Glomerular endothelial cell (primary cell): ENCODE measurements around the gene APOBEC3C. TPM values are rescaled to one million over a fixed set of nuclear protein-coding genes. Genes with fewer than 3 reads are reported as not detected.
"Not testable (repeated sequence)": the region's sequence is repeated elsewhere in the genome, so short reads cannot be mapped to it uniquely, and the experiment has no call there.

Experiments used
- DNase-seq: peaks from one replicate; pipeline ENCODE4 v3.0.0-alpha.2; 2011; ENCODE audit warnings: low read depth, low spot score; ENCODE audit errors: extremely low read depth
- total RNA-seq: library from RNA; depleted of rRNA; stranded (reverse); fragments of >200 nt; gene quantifications from 2 replicates; pipeline ENCODE4 v1.2.3, GENCODE V29; 2015

The APOBEC3C gene
- total RNA-seq, 1 donor from 2014 or later, result 17.8 TPM

GRCh38 chr22:39020021-39020651, 6.1 kb downstream of the APOBEC3C start:
- not testable (repeated sequence) for DNase-seq

GRCh38 chr22:39021552-39022250, 7.6 kb downstream of the APOBEC3C start:
- DNase-seq, result no peak

- no peak for DNase-seq
These were observed 10.7 kb downstream of the APOBEC3C start for GRCh38 chr22:39024519-39025308.

GRCh38 chr22:39026509-39027150, 12.6 kb downstream of the APOBEC3C start:
- no peak for DNase-seq

- DNase-seq, result no peak
These were observed 13.7 kb downstream of the APOBEC3C start for GRCh38 chr22:39027717-39028116.

GRCh38 chr22:39028281-39028680, 14.2 kb downstream of the APOBEC3C start:
- DNase-seq, result no peak

- DNase-seq, result no peak
These were observed 15.2 kb downstream of the APOBEC3C start for GRCh38 chr22:39029227-39029626.

- no peak for DNase-seq
These were observed 16.6 kb downstream of the APOBEC3C start for GRCh38 chr22:39030705-39031104.

- not testable (repeated sequence) for DNase-seq
These were observed 17.6 kb downstream of the APOBEC3C start for GRCh38 chr22:39031434-39032295.

- DNase-seq, result not testable (repeated sequence)
These were observed 23.0 kb downstream of the APOBEC3C start for GRCh38 chr22:39037071-39037470.

- no peak for DNase-seq
These were observed 25.5 kb downstream of the APOBEC3C start for GRCh38 chr22:39039306-39040126.

GRCh38 chr22:39040155-39040537, 26.1 kb downstream of the APOBEC3C start:
- DNase-seq, result not testable (repeated sequence)

GRCh38 chr22:39040538-39041296, 26.7 kb downstream of the APOBEC3C start, which contains the start of gene APOBEC3F:
Gene APOBEC3F (plus strand): TSS chr22:39040864. CDS start chr22:39040961, 97 bp downstream.
- DNase-seq, result not testable (repeated sequence)

GRCh38 chr22:39041908-39042307, 27.9 kb downstream of the APOBEC3C start:
- no peak for DNase-seq

GRCh38 chr22:39043063-39043462, 29.0 kb downstream of the APOBEC3C start:
- DNase-seq, result not testable (repeated sequence)

- not testable (repeated sequence) for DNase-seq
These were observed 31.1 kb downstream of the APOBEC3C start for GRCh38 chr22:39045136-39045535.

GRCh38 chr22:39049486-39049885, 35.4 kb downstream of the APOBEC3C start:
- not testable (repeated sequence) for DNase-seq

GRCh38 chr22:39051844-39052495, 37.9 kb downstream of the APOBEC3C start:
- DNase-seq, result not testable (repeated sequence)
